Neuronal stem cell (in vitro differentiated cells): ENCODE results near the gene GNAT2.

ENCODE experiments used
- DNase-seq: peaks from one replicate; pipeline ENCODE4 v3.0.0-alpha.2; 2013; ENCODE audit warnings: low spot score
- H2AFZ ChIP-seq: one replicate; pipeline ENCODE4 v1.6.1; 2013; ENCODE audit warnings: mild to moderate bottlenecking, low read length, inconsistent platforms
- H2AK5ac ChIP-seq: 2 replicates; pipeline ENCODE4 v1.6.1; 2013; ENCODE audit warnings: low read depth, mild to moderate bottlenecking, inconsistent platforms, low read length, moderate library complexity, mixed read lengths
- H2BK120ac ChIP-seq: 2 replicates; pipeline ENCODE4 v1.6.1; 2013; ENCODE audit warnings: low read depth, mild to moderate bottlenecking, inconsistent platforms, low read length, moderate library complexity, mixed read lengths
- H2BK12ac ChIP-seq: one replicate; pipeline ENCODE4 v1.6.1; 2013; ENCODE audit warnings: low read length, inconsistent platforms
- H2BK15ac ChIP-seq: 2 replicates; pipeline ENCODE4 v1.6.1; 2013; ENCODE audit warnings: mild to moderate bottlenecking, low read length, inconsistent platforms, mixed read lengths
- H2BK5ac ChIP-seq: one replicate; pipeline ENCODE4 v1.6.1; 2013; ENCODE audit warnings: inconsistent platforms, mild to moderate bottlenecking, low read length, moderate library complexity
- H3K14ac ChIP-seq: one replicate; pipeline ENCODE4 v1.6.1; 2013; ENCODE audit warnings: low read length, inconsistent platforms
- H3K18ac ChIP-seq: 2 replicates; pipeline ENCODE4 v1.6.1; 2013; ENCODE audit warnings: low read length, inconsistent platforms
- H3K23ac ChIP-seq: 2 replicates; pipeline ENCODE4 v1.6.1; 2013; ENCODE audit warnings: low read depth, mild to moderate bottlenecking, mixed read lengths, low read length, inconsistent platforms; ENCODE audit not compliant: poor library complexity
- H3K27ac ChIP-seq: replicated peaks from 3 replicates; pipeline ENCODE4 v1.5.1; 2013; ENCODE audit warnings: low read length, inconsistent platforms
- H3K27me3 ChIP-seq, 3 experiments: 2 replicates each; pipeline ENCODE4 v1.6.1; 2013; ENCODE audit warnings: low read length in 3 of 3, mild to moderate bottlenecking in 2 of 3, inconsistent platforms in 1 of 3, low read depth in 1 of 3, mixed read lengths in 1 of 3, moderate library complexity in 1 of 3; ENCODE audit not compliant: control insufficient read depth in 3 of 3, insufficient read depth in 3 of 3
- H3K36me3 ChIP-seq, 2 donors: replicated peaks in 1 of 2; 2 replicates each; pipeline ENCODE4 v1.6.1; 2013; ENCODE audit warnings: low read length in 2 of 2; ENCODE audit not compliant: control insufficient read depth in 2 of 2, insufficient read depth in 2 of 2
- H3K4ac ChIP-seq: 2 replicates; pipeline ENCODE4 v1.6.1; 2013; ENCODE audit warnings: inconsistent platforms, mild to moderate bottlenecking, low read length, moderate library complexity
- H3K4me1 ChIP-seq, 2 donors: 1 replicate in 1 of 2; 2 replicates in 1 of 2; pipeline ENCODE4 v1.6.1; 2013; ENCODE audit warnings: low read length in 2 of 2, low read depth in 1 of 2; ENCODE audit not compliant: control insufficient read depth in 2 of 2, insufficient read depth in 1 of 2
- H3K4me2 ChIP-seq: one replicate; pipeline ENCODE4 v1.6.1; 2013; ENCODE audit warnings: mild to moderate bottlenecking, low read length, inconsistent platforms; ENCODE audit not compliant: insufficient read depth, poor library complexity, severe bottlenecking
- H3K4me3 ChIP-seq, 2 donors: 2 replicates each; pipeline ENCODE4 v1.5.1; 2013; ENCODE audit warnings: low read length in 2 of 2, mild to moderate bottlenecking in 2 of 2, inconsistent platforms in 1 of 2, moderate library complexity in 1 of 2
- H3K79me1 ChIP-seq: one replicate; pipeline ENCODE4 v1.6.1; 2013; ENCODE audit warnings: low read depth, mild to moderate bottlenecking, inconsistent platforms, low read length, moderate library complexity
- H3K9ac ChIP-seq: one replicate; pipeline ENCODE4 v1.6.1; 2013; ENCODE audit warnings: mild to moderate bottlenecking, low read depth, low read length, inconsistent platforms; ENCODE audit not compliant: poor library complexity
- H3K9me3 ChIP-seq, 2 donors: replicated peaks in 1 of 2; 2 replicates each; pipeline versions ENCODE3 to v1.6.1; 2013; ENCODE audit warnings: low read length in 2 of 2, mild to moderate bottlenecking in 2 of 2, inconsistent platforms in 1 of 2, low read depth in 1 of 2, mixed read lengths in 1 of 2, moderate library complexity in 1 of 2; ENCODE audit not compliant: control insufficient read depth in 2 of 2, insufficient read depth in 1 of 2
- H4K8ac ChIP-seq: one replicate; pipeline ENCODE4 v1.6.1; 2013; ENCODE audit warnings: low read depth, mild to moderate bottlenecking, inconsistent platforms, low read length, moderate library complexity
- H4K91ac ChIP-seq: one replicate; pipeline ENCODE4 v1.6.1; 2013; ENCODE audit warnings: low read length, low read depth, mild to moderate bottlenecking, inconsistent platforms; ENCODE audit not compliant: poor library complexity
- WGBS, 2 donors: extraction: QIAGEN DNeasy Blood & Tissue Kit; methylation state at CpG; one replicate each; pipeline ENCODE4 v1.1.7; 2013; ENCODE audit warnings: missing lambda C conversion rate in 2 of 2, mixed read lengths in 1 of 2; ENCODE audit not compliant: insufficient read length in 2 of 2, insufficient replicate concordance in 1 of 2; ENCODE audit errors: extremely low coverage in 2 of 2; 5-methylcytosine and 5-hydroxymethylcytosine counted together

Gene GNAT2

DNA sequence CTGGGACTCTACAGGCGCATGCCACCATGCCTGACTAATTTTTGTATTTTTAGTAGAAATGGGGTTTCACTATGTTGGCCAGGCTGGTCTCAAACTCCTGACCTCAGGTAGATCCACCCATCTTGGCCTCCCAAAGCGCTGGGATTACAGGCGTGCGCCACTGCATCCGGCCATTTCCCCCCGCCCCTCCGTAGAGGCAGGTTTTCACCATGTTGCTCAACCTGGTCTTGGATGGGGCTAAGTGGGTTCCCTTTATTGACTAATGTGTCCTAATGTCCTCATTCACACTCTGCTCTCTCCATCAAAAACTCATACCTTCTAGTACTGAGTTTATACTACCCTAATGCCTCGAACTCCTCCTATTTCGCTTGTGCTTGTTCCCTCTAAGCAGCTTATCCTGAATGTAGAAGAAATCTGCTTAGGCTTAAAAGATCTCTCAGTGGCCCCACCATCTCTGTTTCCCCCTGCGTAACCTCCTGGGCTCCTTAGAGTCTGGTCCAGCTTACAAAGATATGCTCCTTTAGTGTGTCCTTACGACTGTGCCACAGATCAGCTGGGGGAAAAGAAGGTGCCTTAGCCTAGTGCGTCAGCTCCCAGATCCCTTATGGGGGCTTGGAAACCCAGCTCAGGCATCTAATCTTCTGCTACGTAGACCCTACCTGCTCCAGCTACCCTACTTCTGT lies 8.0 kb downstream of the GNAT2 start:
- no peaks in the 10 kb centered on the region for H3K9me3 ChIP-seq

GRCh38 chr1:109610609-109611307 lies 8.7 kb downstream of the GNAT2 start:
- Histone ChIP-seq H3K18ac (no peak overlapping the region), H4K91ac (no peak overlapping the region), H3K9me3 (no peaks in the 10 kb centered on the region), H3K4ac (no peak overlapping the region), H2BK120ac (no peak overlapping the region), H2AFZ (no peak overlapping the region), H3K27me3 (no peaks in the 10 kb centered on the region), H3K27ac (no peak overlapping the region), H4K8ac (no peak overlapping the region), H3K23ac (no peak overlapping the region), H3K4me1 (peaks cover 0 to 5% of the 10 kb centered on the region in 2 donors), H3K4me2 (no peak overlapping the region), H2BK15ac (no peak overlapping the region), H2BK5ac (no peak overlapping the region), H3K4me3 (no peak overlapping the region), H3K9ac (no peak overlapping the region), H3K79me1 (no peaks in the 10 kb centered on the region), H2AK5ac (no peak overlapping the region), H3K36me3 (no peaks in the 10 kb centered on the region), H2BK12ac (no peak overlapping the region), H3K14ac (no peak overlapping the region)
- DNase-seq, result no peak
- no CpG with 5 or more reads among the region's 3 CpGs for WGBS, 2 donors

More for the DNA sequence above, 8.0 kb downstream of the GNAT2 start:
- Histone ChIP-seq H3K18ac (no peak overlapping the region), H4K91ac (no peak overlapping the region), H3K9ac (no peak overlapping the region), H2AK5ac (peak overlapping the region; percentile 60), H4K8ac (no peak overlapping the region), H3K27me3 (no peaks in the 10 kb centered on the region), H3K14ac (no peak overlapping the region), H3K23ac (no peak overlapping the region), H3K27ac (no peak overlapping the region), H2AFZ (no peak overlapping the region), H2BK120ac (no peak overlapping the region), H3K4me3 (no peak overlapping the region), H2BK15ac (no peak overlapping the region), H3K4me2 (no peak overlapping the region), H2BK5ac (no peak overlapping the region), H3K79me1 (no peaks in the 10 kb centered on the region), H3K4me1 (peaks cover 5 to 6% of the 10 kb centered on the region in 2 donors), H3K4ac (no peak overlapping the region), H2BK12ac (no peak overlapping the region), H3K36me3 (no peaks in the 10 kb centered on the region)
- DNase-seq, result no peak
- WGBS, 2 donors, result no CpG with 5 or more reads among the region's 13 CpGs

DNA sequence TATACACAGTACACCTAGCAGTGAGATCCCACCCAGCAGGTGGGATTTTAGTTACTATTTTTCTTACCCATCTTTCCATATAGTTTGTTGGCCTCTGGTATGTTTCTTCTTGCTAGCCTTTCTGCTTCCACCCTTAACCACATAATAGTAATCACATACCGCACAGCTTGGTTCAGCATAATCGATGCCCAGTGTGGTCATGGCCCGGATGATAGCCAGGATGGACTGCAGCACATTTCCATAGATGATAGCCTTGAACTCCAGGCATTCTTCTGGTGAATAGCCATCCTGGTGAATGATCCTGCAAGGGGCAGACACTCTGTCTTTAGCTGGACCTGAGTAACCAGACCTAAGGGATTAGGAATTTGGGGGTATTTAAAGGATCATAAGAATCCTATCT lies 9.5 kb downstream of the GNAT2 start:
- peaks cover 0 to 5% of the 10 kb centered on the region in 2 donors for H3K4me1 ChIP-seq
- no peak overlapping the region for H3K9ac ChIP-seq
- no peak overlapping the region for H2BK120ac ChIP-seq
- H3K18ac ChIP-seq, result no peak overlapping the region
- no peak overlapping the region for H2BK12ac ChIP-seq
- no peaks in the 10 kb centered on the region for H3K9me3 ChIP-seq
- no peak overlapping the region for H2AK5ac ChIP-seq
- H4K8ac ChIP-seq, result no peak overlapping the region
- no peak overlapping the region for H3K4ac ChIP-seq
- H3K4me3 ChIP-seq, result no peak overlapping the region
- whole genome bisulfite sequencing, 2 donors, result no CpG with 5 or more reads among the region's 3 CpGs
- no peak overlapping the region for H2BK5ac ChIP-seq
- H4K91ac ChIP-seq, result no peak overlapping the region
- H3K23ac ChIP-seq, result no peak overlapping the region
- H3K27me3 ChIP-seq, result no peaks in the 10 kb centered on the region
- H3K14ac ChIP-seq, result no peak overlapping the region
- no peak overlapping the region for H3K27ac ChIP-seq
- H3K36me3 ChIP-seq, result no peaks in the 10 kb centered on the region
- H2AFZ ChIP-seq, result no peak overlapping the region
- DNase-seq, result no peak
- no peak overlapping the region for H2BK15ac ChIP-seq
- H3K79me1 ChIP-seq, result no peaks in the 10 kb centered on the region
- H3K4me2 ChIP-seq, result no peak overlapping the region

DNA sequence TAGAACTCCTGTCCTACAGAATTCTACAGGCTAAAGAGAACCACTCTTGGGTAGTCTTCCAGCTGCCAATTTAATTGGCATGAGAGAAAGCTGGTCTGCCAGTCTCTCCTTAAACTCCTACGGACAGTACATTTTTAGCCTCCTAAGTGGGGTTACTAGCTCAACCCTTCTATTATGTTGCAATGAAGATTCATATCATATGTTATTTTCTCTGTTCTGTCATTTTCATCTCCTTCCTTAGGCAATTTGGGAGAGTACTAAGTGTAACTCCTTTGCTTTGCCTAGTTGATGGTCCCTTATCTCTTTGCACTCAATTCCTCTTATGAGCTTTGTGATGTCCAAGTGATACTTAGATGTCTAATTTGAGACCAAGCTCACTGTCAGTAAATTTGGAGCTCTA lies 14.0 kb downstream of the GNAT2 start:
- H2AK5ac ChIP-seq, result no peak overlapping the region
- DNase-seq, result no peak
- no peaks in the 10 kb centered on the region for H3K9me3 ChIP-seq
- H3K4me1 ChIP-seq, result peaks cover 0 to under 1% of the 10 kb centered on the region in 2 donors
- no peak overlapping the region for H3K4me2 ChIP-seq
- H3K79me1 ChIP-seq, result no peaks in the 10 kb centered on the region
- WGBS, 2 donors, result no CpG with 5 or more reads among the region's 1 CpG
- no peak overlapping the region for H2BK15ac ChIP-seq
- no peak overlapping the region for H4K91ac ChIP-seq
- no peak overlapping the region for H3K9ac ChIP-seq
- H3K18ac ChIP-seq, result no peak overlapping the region
- H2AFZ ChIP-seq, result no peak overlapping the region
- H2BK5ac ChIP-seq, result no peak overlapping the region
- H3K27me3 ChIP-seq, result no peaks in the 10 kb centered on the region
- H3K4ac ChIP-seq, result no peak overlapping the region
- no peak overlapping the region for H2BK12ac ChIP-seq
- no peak overlapping the region for H3K27ac ChIP-seq
- no peak overlapping the region for H3K14ac ChIP-seq
- H4K8ac ChIP-seq, result no peak overlapping the region
- H3K23ac ChIP-seq, result no peak overlapping the region
- H3K4me3 ChIP-seq, result no peak overlapping the region
- H3K36me3 ChIP-seq, result no peaks in the 10 kb centered on the region
- no peak overlapping the region for H2BK120ac ChIP-seq
